ENCODE data around the gene SLC49A4.
"Not testable (repeated sequence)": the region's sequence is repeated elsewhere in the genome, so short reads cannot be mapped to it uniquely, and the experiment has no call there.

The SLC49A4 gene

GRCh38 chr3:122794779-122795673 is at the start of gene SLC49A4:
Gene SLC49A4 (plus strand): TSS chr3:122795069. CDS start chr3:122795193, 124 bp downstream.
- DNase-seq = no peak

- no peak for DNase-seq
These were observed 49.4 kb upstream of the SLC49A4 start for GRCh38 chr3:122745369-122746021.

- DNase-seq = not testable (repeated sequence)
These were observed 47.6 kb upstream of the SLC49A4 start for GRCh38 chr3:122747295-122747694.

- DNase-seq = no peak
These were observed 46.5 kb upstream of the SLC49A4 start for GRCh38 chr3:122748347-122748746.

GRCh38 chr3:122754929-122755328 is 39.9 kb upstream of the SLC49A4 start:
- DNase-seq = no peak

- no peak for DNase-seq
These were observed 39.4 kb upstream of the SLC49A4 start for GRCh38 chr3:122755491-122755890.

GRCh38 chr3:122758877-122759560 is 35.9 kb upstream of the SLC49A4 start:
- DNase-seq = no peak

- DNase-seq = no peak
These were observed 34.2 kb upstream of the SLC49A4 start for GRCh38 chr3:122760453-122761271.

- DNase-seq = no peak
These were observed 28.4 kb upstream of the SLC49A4 start for GRCh38 chr3:122766430-122766829.

GRCh38 chr3:122767540-122768372 is 27.1 kb upstream of the SLC49A4 start:
- no peak for DNase-seq

- DNase-seq = no peak
These were observed 24.2 kb upstream of the SLC49A4 start for GRCh38 chr3:122770521-122771202.

- DNase-seq = no peak
These were observed 22.0 kb upstream of the SLC49A4 start for GRCh38 chr3:122772827-122773226.

GRCh38 chr3:122773944-122774509 is 20.8 kb upstream of the SLC49A4 start:
- no peak for DNase-seq

GRCh38 chr3:122774564-122774963 is 20.3 kb upstream of the SLC49A4 start:
- DNase-seq = no peak

GRCh38 chr3:122776675-122777468 is 18.0 kb upstream of the SLC49A4 start:
- no peak for DNase-seq

- no peak for DNase-seq
These were observed 17.3 kb upstream of the SLC49A4 start for GRCh38 chr3:122777563-122777962.

- DNase-seq = no peak
These were observed 12.1 kb upstream of the SLC49A4 start for GRCh38 chr3:122782804-122783203.

GRCh38 chr3:122784436-122784835 is 10.4 kb upstream of the SLC49A4 start:
- no peak for DNase-seq

GRCh38 chr3:122785231-122785630 is 9.6 kb upstream of the SLC49A4 start:
- DNase-seq = no peak

GRCh38 chr3:122786066-122786465 is 8.8 kb upstream of the SLC49A4 start:
- no peak for DNase-seq

Measured in AML-193 (cell line).